HepG2 (cell line): Measurements from ENCODE around the gene P2RY8. TPM values are rescaled to one million over a fixed set of nuclear protein-coding genes. Genes with fewer than 3 reads are reported as not detected.
A peak's percentile ranks its signal among the peaks of the same experiment; 100 is the strongest.

Experiments
- CBX1 ChIP-seq: IDR thresholded peaks from one replicate; pipeline ENCODE4 v1.6.1; 2016; ENCODE audit warnings: antibody characterized with exemption, low read depth
- HDAC2 ChIP-seq: sonication (generic); formaldehyde crosslinking; IDR thresholded peaks from 2 replicates; pipeline ENCODE4 v1.4.0; 2020; ENCODE audit warnings: missing genetic modification reagents
- HHEX ChIP-seq: IDR thresholded peaks from 2 replicates; pipeline ENCODE4 v1.6.1; 2016; ENCODE audit warnings: control low read depth
- HOXA7 ChIP-seq: sonication (generic); formaldehyde crosslinking; IDR thresholded peaks from 2 replicates; pipeline ENCODE4 v1.8.1; 2022; ENCODE audit warnings: mild to moderate bottlenecking, missing genetic modification reagents, moderate library complexity
- MEF2D ChIP-seq: sonication (generic); formaldehyde crosslinking; IDR thresholded peaks from 2 replicates; pipeline ENCODE4 v1.5.1; 2020; ENCODE audit warnings: mild to moderate bottlenecking, missing genetic modification reagents
- NFKB2 ChIP-seq: sonication (generic); formaldehyde crosslinking; IDR thresholded peaks from 2 replicates; pipeline ENCODE4 v1.4.0; 2020; ENCODE audit warnings: missing genetic modification reagents, borderline replicate concordance
- PATZ1 ChIP-seq: sonication (generic); formaldehyde crosslinking; IDR thresholded peaks from 2 replicates; pipeline ENCODE4 v1.4.0; 2020; ENCODE audit warnings: missing genetic modification reagents
- RXRB ChIP-seq: IDR thresholded peaks from 2 replicates; pipeline ENCODE4 v1.6.1; 2016; ENCODE audit warnings: borderline replicate concordance, missing genetic modification reagents, missing compliant biosample characterization
- THAP11 ChIP-seq: IDR thresholded peaks from 2 replicates; pipeline ENCODE4 v1.6.1; 2016; ENCODE audit warnings: missing biosample characterization, missing genetic modification reagents
- ZNF12 ChIP-seq: sonication (generic); formaldehyde crosslinking; IDR thresholded peaks from 2 replicates; pipeline ENCODE4 v1.5.0; 2020; ENCODE audit warnings: missing genetic modification reagents
- ZNF180 ChIP-seq: sonication (generic); formaldehyde crosslinking; IDR thresholded peaks from 2 replicates; pipeline ENCODE4 v1.4.0; 2020; ENCODE audit warnings: low read depth, missing genetic modification reagents, borderline replicate concordance
- ZNF383 ChIP-seq: sonication (generic); formaldehyde crosslinking; IDR thresholded peaks from 2 replicates; pipeline ENCODE4 v1.4.0; 2020; ENCODE audit warnings: missing genetic modification reagents, mild to moderate bottlenecking, borderline replicate concordance
- ZNF562 ChIP-seq: sonication (generic); formaldehyde crosslinking; IDR thresholded peaks from 2 replicates; pipeline ENCODE4 v1.8.0; 2022; ENCODE audit warnings: missing genetic modification reagents, borderline replicate concordance
- ZNF616 ChIP-seq: sonication (generic); formaldehyde crosslinking; IDR thresholded peaks from 2 replicates; pipeline ENCODE4 v1.5.0; 2020; ENCODE audit warnings: low read depth, mild to moderate bottlenecking, missing genetic modification reagents
- ZNF777 ChIP-seq: sonication (generic); formaldehyde crosslinking; IDR thresholded peaks from 2 replicates; pipeline ENCODE4 v1.4.0; 2020; ENCODE audit warnings: missing genetic modification reagents
- ZNF816 ChIP-seq: sonication (generic); formaldehyde crosslinking; IDR thresholded peaks from 2 replicates; pipeline ENCODE4 v1.8.0; 2022; ENCODE audit warnings: missing genetic modification reagents, mild to moderate bottlenecking, borderline replicate concordance
- ZSCAN5A ChIP-seq: sonication (generic); formaldehyde crosslinking; IDR thresholded peaks from 2 replicates; pipeline ENCODE4 v1.8.0; 2022; ENCODE audit warnings: mild to moderate bottlenecking, missing genetic modification reagents, borderline replicate concordance
- polyA plus RNA-seq, 8 experiments: library from polyadenylated mRNA; depleted of rRNA in 3 of 8; stranded (reverse) in 7 of 8; unstranded in 1 of 8; fragments of >200 nt; fragmentation: Illumina TruSeq in 4 of 8; extraction: Trizol in 4 of 8; gene quantifications; 2 replicates each; pipeline versions ENCODE4 v1.2.1 to v1.2.3, GENCODE V29; 2011 to 2016; ENCODE audit warnings: low read depth in 4 of 8, missing spikeins in 1 of 8, mixed read lengths in 1 of 8; ENCODE audit not compliant: insufficient read depth in 1 of 8
- total RNA-seq, 5 experiments: library from RNA; depleted of rRNA; stranded (reverse); fragments of >200 nt; fragmentation: Illumina TruSeq; extraction: Trizol; gene quantifications; 2 replicates each; pipeline ENCODE4 v1.2.3, GENCODE V29; 2016; ENCODE audit warnings: low read depth in 1 of 5
- TF ChIP-seq, protein P1 (sequence below): sonication (generic); formaldehyde crosslinking; IDR thresholded peaks from 2 replicates; pipeline ENCODE4 v1.4.0; 2020; ENCODE audit warnings: missing genetic modification reagents
- TF ChIP-seq, protein P2 (sequence below): sonication (generic); formaldehyde crosslinking; IDR thresholded peaks from 2 replicates; pipeline ENCODE4 v1.4.0; 2020; ENCODE audit warnings: mild to moderate bottlenecking, low read depth, missing genetic modification reagents

P2RY8 gene
- total and polyA plus RNA-seq, 2 of the 13 experiments (the other 11 are each of a cell fraction or from before 2014, with no cell fraction given): 1.0 to 1.3 TPM

- TF ChIP-seq ZNF777 (0 out of 2 replicates have a peak, but pooled peaks have one; percentile 30), HDAC2 (CRISPR knock-in tag) (peak; percentile 31; the same call in 1 of the 2 replicates), PATZ1 (CRISPR knock-in tag) (peak; percentile 86), CBX1 (peak; percentile 35), HOXA7 (no peak), RXRB (CRISPR knock-in tag) (0 out of 2 replicates have a peak, but pooled peaks have one; percentile 28), ZNF816 (no peak), HHEX (no peak), THAP11 (0 out of 2 replicates have a peak, but pooled peaks have one; percentile 29), ZNF562 (CRISPR knock-in tag) (no peak), ZNF12 (peak; percentile 39; the same call in 1 of the 2 replicates), MEF2D (CRISPR knock-in tag) (no peak), ZNF616 (CRISPR knock-in tag) (no peak), ZNF180 (CRISPR knock-in tag) (no peak), NFKB2 (peak; percentile 21; the same call in 1 of the 2 replicates), ZNF383 (no peak), ZSCAN5A (CRISPR knock-in tag) (0 out of 2 replicates have a peak, but pooled peaks have one; percentile 31)
- TF ChIP-seq, protein P1, sequence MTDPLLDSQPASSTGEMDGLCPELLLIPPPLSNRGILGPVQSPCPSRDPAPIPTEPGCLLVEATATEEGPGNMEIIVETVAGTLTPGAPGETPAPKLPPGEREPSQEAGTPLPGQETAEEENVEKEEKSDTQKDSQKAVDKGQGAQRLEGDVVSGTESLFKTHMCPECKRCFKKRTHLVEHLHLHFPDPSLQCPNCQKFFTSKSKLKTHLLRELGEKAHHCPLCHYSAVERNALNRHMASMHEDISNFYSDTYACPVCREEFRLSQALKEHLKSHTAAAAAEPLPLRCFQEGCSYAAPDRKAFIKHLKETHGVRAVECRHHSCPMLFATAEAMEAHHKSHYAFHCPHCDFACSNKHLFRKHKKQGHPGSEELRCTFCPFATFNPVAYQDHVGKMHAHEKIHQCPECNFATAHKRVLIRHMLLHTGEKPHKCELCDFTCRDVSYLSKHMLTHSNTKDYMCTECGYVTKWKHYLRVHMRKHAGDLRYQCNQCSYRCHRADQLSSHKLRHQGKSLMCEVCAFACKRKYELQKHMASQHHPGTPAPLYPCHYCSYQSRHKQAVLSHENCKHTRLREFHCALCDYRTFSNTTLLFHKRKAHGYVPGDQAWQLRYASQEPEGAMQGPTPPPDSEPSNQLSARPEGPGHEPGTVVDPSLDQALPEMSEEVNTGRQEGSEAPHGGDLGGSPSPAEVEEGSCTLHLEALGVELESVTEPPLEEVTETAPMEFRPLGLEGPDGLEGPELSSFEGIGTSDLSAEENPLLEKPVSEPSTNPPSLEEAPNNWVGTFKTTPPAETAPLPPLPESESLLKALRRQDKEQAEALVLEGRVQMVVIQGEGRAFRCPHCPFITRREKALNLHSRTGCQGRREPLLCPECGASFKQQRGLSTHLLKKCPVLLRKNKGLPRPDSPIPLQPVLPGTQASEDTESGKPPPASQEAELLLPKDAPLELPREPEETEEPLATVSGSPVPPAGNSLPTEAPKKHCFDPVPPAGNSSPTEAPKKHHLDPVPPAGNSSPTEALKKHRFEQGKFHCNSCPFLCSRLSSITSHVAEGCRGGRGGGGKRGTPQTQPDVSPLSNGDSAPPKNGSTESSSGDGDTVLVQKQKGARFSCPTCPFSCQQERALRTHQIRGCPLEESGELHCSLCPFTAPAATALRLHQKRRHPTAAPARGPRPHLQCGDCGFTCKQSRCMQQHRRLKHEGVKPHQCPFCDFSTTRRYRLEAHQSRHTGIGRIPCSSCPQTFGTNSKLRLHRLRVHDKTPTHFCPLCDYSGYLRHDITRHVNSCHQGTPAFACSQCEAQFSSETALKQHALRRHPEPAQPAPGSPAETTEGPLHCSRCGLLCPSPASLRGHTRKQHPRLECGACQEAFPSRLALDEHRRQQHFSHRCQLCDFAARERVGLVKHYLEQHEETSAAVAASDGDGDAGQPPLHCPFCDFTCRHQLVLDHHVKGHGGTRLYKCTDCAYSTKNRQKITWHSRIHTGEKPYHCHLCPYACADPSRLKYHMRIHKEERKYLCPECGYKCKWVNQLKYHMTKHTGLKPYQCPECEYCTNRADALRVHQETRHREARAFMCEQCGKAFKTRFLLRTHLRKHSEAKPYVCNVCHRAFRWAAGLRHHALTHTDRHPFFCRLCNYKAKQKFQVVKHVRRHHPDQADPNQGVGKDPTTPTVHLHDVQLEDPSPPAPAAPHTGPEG (CRISPR knock-in tag): no peak
- TF ChIP-seq, protein P2, sequence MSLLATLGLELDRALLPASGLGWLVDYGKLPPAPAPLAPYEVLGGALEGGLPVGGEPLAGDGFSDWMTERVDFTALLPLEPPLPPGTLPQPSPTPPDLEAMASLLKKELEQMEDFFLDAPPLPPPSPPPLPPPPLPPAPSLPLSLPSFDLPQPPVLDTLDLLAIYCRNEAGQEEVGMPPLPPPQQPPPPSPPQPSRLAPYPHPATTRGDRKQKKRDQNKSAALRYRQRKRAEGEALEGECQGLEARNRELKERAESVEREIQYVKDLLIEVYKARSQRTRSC (CRISPR knock-in tag): no peak
These were observed 82.8 kb downstream of the P2RY8 start (continued) for GRCh38 chrX:1453951-1454785.
